SK-N-SH (cell line): ENCODE measurements around the gene CDH23. TPM values are rescaled to one million over a fixed set of nuclear protein-coding genes. Genes with fewer than 3 reads are reported as not detected.

Experiments
- CTCF ChIA-PET: fragments of 300-600, 350-600 bp; formaldehyde crosslinking; extraction: SDS; loops from one replicate; lab custom pipeline; 2021; lab: Yijun Ruan, JAX
- POLR2A ChIA-PET: fragments of 350-600 bp; sonication (Branson Sonifier 250); formaldehyde crosslinking; extraction: SDS; loops from one replicate; lab custom pipeline; 2020; ENCODE audit warnings: antibody characterized with exemption, inconsistent platforms; lab: Yijun Ruan, JAX
- DNase-seq: peaks from one replicate; pipeline ENCODE4 v3.0.0; 2012
- H2AFZ ChIP-seq: fragments of 200-600 bp; sonication (generic); 2 replicates; pipeline ENCODE4 v1.8.1; 2016; ENCODE audit warnings: antibody characterized with exemption, mild to moderate bottlenecking, low read depth
- H3F3A ChIP-seq: fragments of 200-600 bp; sonication (generic); replicated peaks from 2 replicates; pipeline ENCODE3; 2016; ENCODE audit warnings: antibody characterized with exemption, mild to moderate bottlenecking; ENCODE audit not compliant: insufficient read depth
- H3K27ac ChIP-seq, 2 experiments: fragments of 200-500 bp in 1 of 2; fragments of 200-600 bp in 1 of 2; sonication (Bioruptor generic) in 1 of 2; sonication (generic), shearing (Covaris generic) in 1 of 2; 2 replicates each; pipeline versions ENCODE4 v1.5.1 to v1.6.1; 2014 to 2016; ENCODE audit warnings: low read depth in 2 of 2, inconsistent platforms in 1 of 2, low read length in 1 of 2, mild to moderate bottlenecking in 1 of 2, mixed read lengths in 1 of 2
- H3K27me3 ChIP-seq: fragments of 200-600 bp; sonication (generic), shearing (Covaris generic); 2 replicates; pipeline ENCODE4 v1.6.1; 2016; ENCODE audit warnings: mixed run types; ENCODE audit not compliant: insufficient read depth
- H3K36me3 ChIP-seq, 2 experiments: fragments of 200-500 bp in 1 of 2; fragments of 200-600 bp in 1 of 2; sonication (Bioruptor generic) in 1 of 2; sonication (generic) in 1 of 2; replicated peaks in 1 of 2; 2 replicates each; pipeline versions ENCODE3 to v1.5.1; 2014 to 2016; ENCODE audit warnings: low read length in 1 of 2, mild to moderate bottlenecking in 1 of 2; ENCODE audit not compliant: insufficient read depth in 2 of 2, control insufficient read depth in 1 of 2
- H3K4me1 ChIP-seq, 2 experiments: fragments of 200-500 bp in 1 of 2; fragments of 200-600 bp in 1 of 2; sonication (Bioruptor generic) in 1 of 2; sonication (generic), shearing (Covaris generic) in 1 of 2; 2 replicates each; pipeline versions ENCODE4 v1.5.1 to v1.6.1; 2014 to 2016; ENCODE audit warnings: low read depth in 1 of 2, low read length in 1 of 2, mixed run types in 1 of 2; ENCODE audit not compliant: insufficient read depth in 2 of 2, control insufficient read depth in 1 of 2
- H3K4me2 ChIP-seq: fragments of 200-600 bp; sonication (generic), shearing (Covaris generic); 2 replicates; pipeline ENCODE4 v1.6.1; 2017; ENCODE audit warnings: mixed run types
- H3K4me3 ChIP-seq, 2 experiments: fragments of 200-500 bp in 1 of 2; fragments of 200-600 bp in 1 of 2; sonication (Bioruptor generic) in 1 of 2; sonication (generic), shearing (Covaris generic) in 1 of 2; 2 replicates each; pipeline versions ENCODE4 v1.5.1 to v1.8.1; 2014 to 2016; ENCODE audit warnings: low read depth in 2 of 2, inconsistent platforms in 1 of 2, low read length in 1 of 2, mild to moderate bottlenecking in 1 of 2, mixed read lengths in 1 of 2, moderate library complexity in 1 of 2
- H3K79me2 ChIP-seq: fragments of 200-600 bp; sonication (generic); 2 replicates; pipeline ENCODE4 v1.8.1; 2017; ENCODE audit warnings: mild to moderate bottlenecking; ENCODE audit not compliant: insufficient read depth
- H3K9ac ChIP-seq: fragments of 200-600 bp; sonication (generic); 2 replicates; pipeline ENCODE4 v1.6.1; 2017; ENCODE audit warnings: mixed run types
- H3K9me2 ChIP-seq: fragments of 200-600 bp; sonication (generic); 2 replicates; pipeline ENCODE4 v1.6.1; 2017; ENCODE audit warnings: mixed run types
- H3K9me3 ChIP-seq: fragments of 200-600 bp; sonication (generic); 2 replicates; pipeline ENCODE4 v1.6.1; 2017; ENCODE audit warnings: mixed run types, mild to moderate bottlenecking, moderate library complexity
- H4K20me1 ChIP-seq: fragments of 200-600 bp; sonication (generic); 2 replicates; pipeline ENCODE4 v1.6.1; 2017; ENCODE audit warnings: mild to moderate bottlenecking, mixed run types; ENCODE audit not compliant: insufficient read depth
- CHD2 ChIP-seq: fragments of 150-350 bp; IDR thresholded peaks from 2 replicates; pipeline ENCODE4 v1.6.1; 2018; ENCODE audit warnings: low read length; ENCODE audit not compliant: partially characterized antibody
- CTCF ChIP-seq: fragments of 200-600 bp; sonication (generic); IDR thresholded peaks from 2 replicates; pipeline ENCODE4 v1.6.1; 2017; ENCODE audit warnings: antibody characterized with exemption, mild to moderate bottlenecking, moderate library complexity
- ELF1 ChIP-seq: IDR thresholded peaks from 2 replicates; pipeline ENCODE4 v1.4.0; 2012
- FOSL2 ChIP-seq: IDR thresholded peaks from 2 replicates; pipeline ENCODE4 v1.4.0; 2012; ENCODE audit warnings: low read depth, mild to moderate bottlenecking, moderate library complexity, borderline replicate concordance
- FOXJ3 ChIP-seq: sonication (generic); formaldehyde crosslinking; IDR thresholded peaks from 2 replicates; pipeline ENCODE4 v1.5.1; 2020; ENCODE audit warnings: mild to moderate bottlenecking, missing genetic modification reagents
- FOXM1 ChIP-seq: IDR thresholded peaks from 2 replicates; pipeline ENCODE4 v1.4.0; 2012; ENCODE audit warnings: low read depth, mild to moderate bottlenecking
- GABPA ChIP-seq: IDR thresholded peaks from 2 replicates; pipeline ENCODE4 v1.4.0; 2012; ENCODE audit warnings: low read depth, mild to moderate bottlenecking
- GATA2 ChIP-seq: sonication (generic); formaldehyde crosslinking; IDR thresholded peaks from 2 replicates; pipeline ENCODE4 v1.5.0; 2020; ENCODE audit warnings: mild to moderate bottlenecking, missing genetic modification reagents
- IRF3 ChIP-seq: fragments of 150-350 bp; IDR thresholded peaks from 2 replicates; pipeline ENCODE4 v1.6.1; 2016; ENCODE audit warnings: mild to moderate bottlenecking, low read depth, low read length
- JUND ChIP-seq: IDR thresholded peaks from 2 replicates; pipeline ENCODE4 v1.4.0; 2012
- MAX ChIP-seq: IDR thresholded peaks from 2 replicates; pipeline ENCODE4 v1.4.0; 2012; ENCODE audit warnings: low read depth
- MXI1 ChIP-seq: IDR thresholded peaks from 2 replicates; pipeline ENCODE4 v1.6.1; 2012; ENCODE audit warnings: mild to moderate bottlenecking, low read depth, low read length, improper control_type of control experiment
- NRF1 ChIP-seq: IDR thresholded peaks from 2 replicates; pipeline ENCODE4 v1.6.1; 2012; ENCODE audit warnings: low read depth, mild to moderate bottlenecking, low read length
- POLR2AphosphoS5 ChIP-seq: IDR thresholded peaks from 2 replicates; pipeline ENCODE4 v1.6.1; 2012; ENCODE audit warnings: low read depth, low read length
- RFX5 ChIP-seq: IDR thresholded peaks from 2 replicates; pipeline ENCODE4 v1.6.1; 2012; ENCODE audit warnings: mild to moderate bottlenecking, improper control_type of control experiment, low read length
- RXRA ChIP-seq: IDR thresholded peaks from 2 replicates; pipeline ENCODE4 v1.4.0; 2012; ENCODE audit warnings: low read depth, mild to moderate bottlenecking, borderline replicate concordance
- SMC3 ChIP-seq: IDR thresholded peaks from 2 replicates; pipeline ENCODE4 v1.6.1; 2012; ENCODE audit warnings: low read depth, low read length, improper control_type of control experiment
- TAF1 ChIP-seq: IDR thresholded peaks from 2 replicates; pipeline ENCODE4 v1.6.1; 2012; ENCODE audit warnings: low read depth, mild to moderate bottlenecking, low read length, moderate library complexity, borderline replicate concordance
- TCF12 ChIP-seq: IDR thresholded peaks from 2 replicates; pipeline ENCODE4 v1.4.0; 2012
- TEAD4 ChIP-seq: IDR thresholded peaks from 2 replicates; pipeline ENCODE4 v1.4.0; 2012; ENCODE audit warnings: mild to moderate bottlenecking, borderline replicate concordance; ENCODE audit not compliant: insufficient read depth
- ZBTB33 ChIP-seq: IDR thresholded peaks from 2 replicates; pipeline ENCODE4 v1.4.0; 2012; ENCODE audit warnings: low read depth, borderline replicate concordance
- WGBS: methylation state at CpG from one replicate; pipeline ENCODE4 v1.1.6; 2017; ENCODE audit warnings: low lambda C conversion rate; 5-methylcytosine and 5-hydroxymethylcytosine counted together
- polyA plus RNA-seq, 3 experiments: library from polyadenylated mRNA; depleted of rRNA; stranded (reverse); fragments of >200 nt; gene quantifications; 2 replicates each; pipeline ENCODE4 v1.2.3, GENCODE V29; 2012
- TF ChIP-seq, protein P1 (sequence below): fragments of 150-350 bp; IDR thresholded peaks from 2 replicates; pipeline ENCODE4 v1.6.1; 2017; ENCODE audit warnings: antibody characterized with exemption, low read length, low read depth, borderline replicate concordance
- TF ChIP-seq, protein P2 (sequence below): IDR thresholded peaks from 2 replicates; pipeline ENCODE4; 2012

CDH23 gene
- polyA plus RNA-seq, 1 of the 3 experiments (the other 2 are of a cell fraction), result 0.03 TPM

- H3K9me3 ChIP-seq, result no peaks in the 10 kb centered on the region
- no peak overlapping the region for H2AFZ ChIP-seq
- H3K9me2 ChIP-seq, result no peaks in the 10 kb centered on the region
- no peaks in the 10 kb centered on the region for H3K79me2 ChIP-seq
- WGBS, result 20% methylated on average over 1 of the region's 3 CpGs
- H3F3A ChIP-seq, result no peaks in the 10 kb centered on the region
- H3K27me3 ChIP-seq, result peaks cover 2% of the 10 kb centered on the region; the same call in 1 of the 2 replicates
- ChIA-PET POLR2A (no interaction called here), CTCF (interaction anchor here (1.2 to 5.3 kb wide), 3 partner anchors 13 to 92 kb away, joined by 3 to 28 read pairs (median 4); no protein-coding TSS in a partner anchor)
- no peak overlapping the region for H3K4me3 ChIP-seq
- H4K20me1 ChIP-seq, result no peaks in the 10 kb centered on the region
- no peak overlapping the region for H3K9ac ChIP-seq
- TF ChIP-seq GATA2 (no peak), CHD2 (no peak), RXRA (no peak), MXI1 (no peak), POLR2AphosphoS5 (no peak), TCF12 (no peak), GABPA (no peak), CTCF (no peak), RFX5 (no peak), FOXJ3 (no peak), TEAD4 (no peak)
- TF ChIP-seq, protein P1, sequence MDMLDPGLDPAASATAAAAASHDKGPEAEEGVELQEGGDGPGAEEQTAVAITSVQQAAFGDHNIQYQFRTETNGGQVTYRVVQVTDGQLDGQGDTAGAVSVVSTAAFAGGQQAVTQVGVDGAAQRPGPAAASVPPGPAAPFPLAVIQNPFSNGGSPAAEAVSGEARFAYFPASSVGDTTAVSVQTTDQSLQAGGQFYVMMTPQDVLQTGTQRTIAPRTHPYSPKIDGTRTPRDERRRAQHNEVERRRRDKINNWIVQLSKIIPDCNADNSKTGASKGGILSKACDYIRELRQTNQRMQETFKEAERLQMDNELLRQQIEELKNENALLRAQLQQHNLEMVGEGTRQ, result no peak
- H3K27ac ChIP-seq, result no peak overlapping the region
- DNase-seq, result no peak
- no peak overlapping the region for H3K4me2 ChIP-seq
- H3K4me1 ChIP-seq, result peaks cover 0 to 12% of the 10 kb centered on the region in 2 experiments; a peak in 1 of 4 replicates
- H3K36me3 ChIP-seq, result no peaks in the 10 kb centered on the region
Measured at GRCh38 chr10:71551970-71552369, 155.2 kb downstream of the CDH23 start.

GRCh38 chr10:71553432-71553831, 156.7 kb downstream of the CDH23 start:
- H3K36me3 ChIP-seq, result no peaks in the 10 kb centered on the region
- ChIA-PET POLR2A (no interaction called here), CTCF (interaction anchor here (0.7 to 2.1 kb wide), 7 partner anchors 17 to 234 kb away, joined by 3 to 7 read pairs (median 3); partner anchors contain the start of gene SLC29A3)
- H3K9me3 ChIP-seq, result no peaks in the 10 kb centered on the region
- no peak overlapping the region for H3K4me3 ChIP-seq
- no peaks in the 10 kb centered on the region for H3K79me2 ChIP-seq
- no peaks in the 10 kb centered on the region for H3F3A ChIP-seq
- H4K20me1 ChIP-seq, result no peaks in the 10 kb centered on the region
- no peak overlapping the region for H3K4me2 ChIP-seq
- peaks cover 0 to 6% of the 10 kb centered on the region in 2 experiments; a peak in 1 of 4 replicates for H3K4me1 ChIP-seq
- no peak overlapping the region for H3K27ac ChIP-seq
- no peak overlapping the region for H3K9ac ChIP-seq
- DNase-seq, result no peak
- peaks cover 10% of the 10 kb centered on the region; the same call in 1 of the 2 replicates for H3K27me3 ChIP-seq
- H2AFZ ChIP-seq, result no peak overlapping the region
- 39% methylated on average over 5 of the region's 5 CpGs for WGBS
- H3K9me2 ChIP-seq, result no peaks in the 10 kb centered on the region
- TF ChIP-seq GATA2, result no peak
- no peak for TF ChIP-seq SMC3
- no peak for TF ChIP-seq MXI1
- TF ChIP-seq GABPA, result no peak
- TF ChIP-seq ELF1, result no peak
- TF ChIP-seq NRF1, result no peak
- TF ChIP-seq IRF3, result no peak
- no peak for TF ChIP-seq FOSL2
- TF ChIP-seq MAX, result no peak
- no peak for TF ChIP-seq FOXM1
- TF ChIP-seq, protein P2, sequence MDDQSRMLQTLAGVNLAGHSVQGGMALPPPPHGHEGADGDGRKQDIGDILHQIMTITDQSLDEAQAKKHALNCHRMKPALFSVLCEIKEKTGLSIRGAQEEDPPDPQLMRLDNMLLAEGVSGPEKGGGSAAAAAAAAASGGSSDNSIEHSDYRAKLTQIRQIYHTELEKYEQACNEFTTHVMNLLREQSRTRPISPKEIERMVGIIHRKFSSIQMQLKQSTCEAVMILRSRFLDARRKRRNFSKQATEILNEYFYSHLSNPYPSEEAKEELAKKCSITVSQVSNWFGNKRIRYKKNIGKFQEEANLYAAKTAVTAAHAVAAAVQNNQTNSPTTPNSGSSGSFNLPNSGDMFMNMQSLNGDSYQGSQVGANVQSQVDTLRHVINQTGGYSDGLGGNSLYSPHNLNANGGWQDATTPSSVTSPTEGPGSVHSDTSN, result no peak
- no peak for TF ChIP-seq JUND
- no peak for TF ChIP-seq ZBTB33
- no peak for TF ChIP-seq TAF1
